NCI-H146 (cell line): ENCODE results near the gene GRK6.

ENCODE experiments used
- DNase-seq: peaks from one replicate; lab custom pipeline; 2025; lab: John Stamatoyannopoulos, UW

GRK6 gene

DNA sequence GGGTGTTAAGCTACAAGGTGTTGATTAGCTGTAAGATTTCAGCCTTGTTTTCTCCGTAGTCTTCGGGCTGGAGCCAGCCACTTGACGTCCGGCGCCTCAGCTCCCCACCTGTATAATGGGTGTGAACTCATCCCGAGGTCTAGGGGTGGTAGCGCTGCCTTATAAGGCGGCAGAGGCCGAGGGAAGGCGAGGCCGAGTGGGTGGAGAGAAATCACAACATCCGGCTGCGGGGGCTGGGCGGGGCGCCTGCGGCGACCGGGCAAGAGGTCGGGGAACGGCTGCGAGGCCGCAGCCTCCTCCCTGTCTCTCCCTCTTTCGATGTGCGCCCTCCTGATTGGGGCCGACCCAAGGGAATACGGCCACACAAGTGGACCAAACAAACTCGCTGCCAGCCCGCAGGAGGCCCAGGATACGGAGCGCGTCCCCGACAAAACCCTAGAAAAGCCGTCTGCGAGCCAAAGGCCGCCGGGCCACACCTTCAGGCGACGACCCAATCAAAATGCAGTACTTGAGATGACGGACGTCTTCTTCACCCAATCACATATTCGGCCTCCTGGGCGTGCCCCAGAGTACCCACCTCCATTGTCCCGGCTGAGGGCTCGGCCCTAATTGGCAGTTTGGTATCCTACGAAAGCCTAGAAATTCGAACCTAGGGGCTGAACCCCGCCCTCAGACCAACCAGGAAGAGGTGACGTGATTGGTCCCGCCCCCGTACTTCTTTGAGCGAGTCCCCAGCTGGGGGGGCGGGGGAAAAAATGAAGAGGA, 493 bp upstream of the GRK6 start:
- DNase-seq, result peak; percentile 100

DNA sequence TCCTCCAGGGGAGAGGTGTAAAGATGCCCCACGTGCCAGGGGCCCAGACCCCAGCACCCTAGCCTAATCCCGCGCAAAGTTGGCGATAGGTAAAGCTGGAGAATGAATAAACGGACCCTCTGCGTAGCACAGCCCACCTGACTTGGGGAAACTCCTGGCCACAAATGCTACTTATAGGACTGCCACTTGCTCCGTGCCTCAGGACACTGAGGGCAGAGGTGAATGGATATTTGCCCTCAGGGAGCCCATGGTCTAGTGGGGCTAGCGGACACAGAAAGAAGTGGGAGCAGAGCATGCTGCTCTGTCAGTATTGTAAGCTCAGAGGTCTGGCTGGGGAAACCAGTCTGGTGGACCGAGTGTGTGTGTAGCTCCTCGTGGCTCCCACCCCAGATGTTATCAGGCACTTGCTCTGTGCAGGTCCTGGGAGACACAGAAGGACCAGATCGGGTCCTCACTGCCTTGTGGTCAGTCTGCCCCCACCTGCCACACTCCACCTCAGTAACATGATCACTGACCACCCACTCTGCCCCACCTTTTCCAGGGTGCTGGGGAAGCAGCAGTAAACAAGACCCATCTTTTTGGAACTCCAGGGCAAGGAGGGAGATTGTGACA, 841 bp downstream of the GRK6 start:
- DNase-seq, result no peak

DNA sequence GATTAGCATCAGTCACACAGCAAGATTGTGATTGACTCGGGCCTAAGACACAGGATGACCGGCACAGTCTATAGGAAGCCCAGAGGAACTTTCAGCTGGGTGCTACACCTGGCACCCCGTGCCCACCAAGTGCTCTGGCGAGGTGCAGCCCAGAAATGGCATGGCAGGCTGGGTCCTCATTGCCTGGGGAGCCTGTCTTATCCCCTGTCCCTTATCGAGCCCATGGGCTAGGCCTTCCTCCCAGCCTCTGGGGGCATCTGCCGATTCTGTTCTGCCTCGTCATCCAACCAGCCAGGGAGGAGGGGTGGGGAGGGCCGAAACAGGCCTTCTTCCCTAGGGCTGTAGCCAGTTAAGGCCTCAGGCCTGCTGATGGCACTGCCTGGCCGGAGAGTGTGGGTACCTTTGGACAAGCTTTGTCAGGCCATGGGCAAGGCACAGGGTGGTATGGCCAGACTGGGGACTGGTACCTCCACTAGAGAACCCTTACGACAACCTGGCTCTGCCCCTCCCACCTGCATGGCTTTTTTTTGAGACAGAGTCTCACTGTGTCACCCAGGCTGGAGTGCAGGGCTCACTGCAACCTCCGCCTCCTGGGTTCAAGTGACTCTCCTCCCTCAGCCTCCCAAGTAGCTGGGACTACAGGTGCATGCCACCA, 1.6 kb downstream of the GRK6 start:
- DNase-seq, result no peak

DNA sequence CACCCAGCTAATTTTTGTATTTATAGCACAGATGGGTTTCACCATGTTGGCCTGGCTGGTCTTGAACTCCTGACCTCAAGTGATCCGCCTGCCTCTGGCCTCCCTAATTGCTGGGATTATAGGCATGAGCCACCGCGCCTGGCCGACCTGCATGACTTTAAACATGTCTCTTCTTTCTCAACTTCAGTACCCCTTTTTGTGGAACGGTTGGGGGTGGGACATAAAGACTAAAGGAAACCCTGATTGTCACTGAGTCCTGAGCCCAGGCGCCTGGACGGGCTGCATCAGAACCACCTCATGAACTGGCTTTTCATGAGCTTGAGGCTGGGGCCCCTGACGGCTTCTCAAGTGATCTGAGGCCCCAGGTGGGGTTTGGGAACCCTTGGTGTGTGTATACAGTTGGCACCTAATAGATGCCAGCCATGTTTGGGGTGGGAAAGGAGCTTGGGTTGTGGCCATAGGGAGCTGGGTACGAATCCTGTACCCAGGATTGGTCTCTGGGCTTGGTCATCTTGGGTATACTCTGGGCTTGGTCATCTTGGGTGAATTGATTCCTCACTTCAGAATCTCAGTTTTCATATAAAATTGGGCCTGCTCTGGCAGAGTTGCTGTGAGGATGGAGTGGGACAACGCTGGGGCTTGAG, 2.2 kb downstream of the GRK6 start:
- DNase-seq, result no peak

DNA sequence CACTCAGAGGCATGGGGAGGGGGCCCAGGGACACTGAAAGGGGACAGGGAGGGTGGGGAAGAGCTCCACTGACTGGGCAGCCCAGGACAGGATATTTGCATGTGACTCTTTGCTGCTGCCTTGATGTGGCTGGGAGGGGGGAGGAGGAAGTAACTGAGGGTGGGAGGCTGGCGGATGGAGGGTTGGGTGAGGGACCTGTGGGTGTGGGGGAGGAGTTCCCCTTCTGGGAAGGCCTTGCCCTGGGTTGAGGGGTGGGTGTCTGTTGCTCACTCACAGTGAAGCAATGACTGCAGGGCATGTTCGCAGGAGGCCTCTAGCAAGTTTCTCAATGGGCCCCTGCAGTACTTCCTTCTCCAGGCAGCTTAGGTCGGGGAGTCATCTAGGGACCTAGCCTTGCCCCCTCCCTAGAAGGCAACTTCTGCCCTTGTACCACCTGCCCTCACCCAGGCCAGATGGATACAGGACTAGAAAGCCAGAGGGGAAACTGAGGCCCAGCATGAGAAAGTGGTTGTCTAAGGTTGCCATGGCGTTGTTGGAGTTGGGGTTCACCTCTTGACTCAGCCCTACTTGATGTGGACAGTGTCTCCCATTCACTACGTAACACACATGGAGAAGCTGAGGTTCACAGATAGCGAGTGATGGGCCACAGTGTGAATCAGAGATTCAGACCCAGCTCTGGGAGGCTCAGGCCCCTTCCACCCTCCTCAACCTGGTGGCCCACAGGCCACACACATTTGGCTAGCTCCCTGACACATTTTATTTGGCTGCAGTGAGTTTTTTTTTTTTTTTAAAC, 3.0 kb downstream of the GRK6 start:
- DNase-seq, result no peak

DNA sequence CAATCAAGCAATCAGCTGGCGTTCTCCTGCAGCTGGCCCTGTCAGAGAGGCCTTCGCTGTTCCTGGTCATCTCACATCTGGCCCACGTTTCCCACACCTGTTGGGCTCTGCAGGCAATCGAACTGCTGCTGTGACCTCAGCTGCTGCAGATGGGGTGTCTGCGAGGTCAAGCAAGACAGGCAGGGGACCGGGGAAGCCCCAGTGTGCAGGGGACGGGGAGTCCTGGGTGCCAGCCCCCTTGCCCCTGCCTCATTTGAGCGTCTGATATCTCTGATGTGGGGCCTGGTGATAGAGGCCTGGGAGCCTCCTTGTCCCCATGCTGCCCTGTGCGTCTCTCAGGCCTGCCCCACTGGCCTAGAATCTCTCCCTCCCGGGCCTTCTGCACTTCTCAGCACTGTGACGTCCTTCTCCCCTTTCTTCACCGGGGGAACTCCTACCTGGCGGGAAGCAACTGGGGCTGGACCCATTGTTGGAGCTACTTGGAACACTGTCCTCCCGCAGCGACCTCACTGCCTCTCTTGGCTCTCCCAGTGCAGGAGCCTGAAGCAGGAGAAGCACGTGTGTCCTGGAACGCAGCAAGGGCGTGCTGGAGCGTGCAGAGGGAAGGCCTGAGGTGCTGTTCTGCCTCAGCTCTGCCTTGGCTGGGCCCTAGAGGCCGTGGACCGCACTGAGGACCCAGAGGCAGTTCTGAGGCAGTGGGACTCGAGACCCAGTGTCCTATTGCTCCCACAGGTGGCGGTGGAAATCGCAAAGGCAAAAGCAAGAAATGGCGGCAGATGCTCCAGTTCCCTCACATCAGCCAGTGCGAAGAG, 3.9 kb downstream of the GRK6 start:
- DNase-seq, result no peak

DNA sequence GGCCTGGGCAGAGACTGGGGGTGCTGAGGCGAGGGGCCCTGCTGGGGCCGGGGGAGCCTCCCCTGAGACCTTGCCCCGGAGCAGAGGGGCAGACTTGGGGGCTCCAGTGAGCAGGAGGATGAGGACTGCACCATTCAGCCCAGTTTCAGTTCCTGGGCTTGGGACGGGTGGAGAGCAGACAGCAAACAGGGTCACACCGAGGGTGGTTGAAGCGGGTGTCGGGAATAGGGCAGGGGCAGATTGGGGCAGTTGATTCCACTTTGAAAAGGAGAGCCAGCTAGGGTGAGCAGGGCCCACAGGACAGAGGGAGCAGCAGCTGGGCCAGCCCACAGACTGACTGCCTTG, 4.5 kb downstream of the GRK6 start:
- no peak for DNase-seq

DNA sequence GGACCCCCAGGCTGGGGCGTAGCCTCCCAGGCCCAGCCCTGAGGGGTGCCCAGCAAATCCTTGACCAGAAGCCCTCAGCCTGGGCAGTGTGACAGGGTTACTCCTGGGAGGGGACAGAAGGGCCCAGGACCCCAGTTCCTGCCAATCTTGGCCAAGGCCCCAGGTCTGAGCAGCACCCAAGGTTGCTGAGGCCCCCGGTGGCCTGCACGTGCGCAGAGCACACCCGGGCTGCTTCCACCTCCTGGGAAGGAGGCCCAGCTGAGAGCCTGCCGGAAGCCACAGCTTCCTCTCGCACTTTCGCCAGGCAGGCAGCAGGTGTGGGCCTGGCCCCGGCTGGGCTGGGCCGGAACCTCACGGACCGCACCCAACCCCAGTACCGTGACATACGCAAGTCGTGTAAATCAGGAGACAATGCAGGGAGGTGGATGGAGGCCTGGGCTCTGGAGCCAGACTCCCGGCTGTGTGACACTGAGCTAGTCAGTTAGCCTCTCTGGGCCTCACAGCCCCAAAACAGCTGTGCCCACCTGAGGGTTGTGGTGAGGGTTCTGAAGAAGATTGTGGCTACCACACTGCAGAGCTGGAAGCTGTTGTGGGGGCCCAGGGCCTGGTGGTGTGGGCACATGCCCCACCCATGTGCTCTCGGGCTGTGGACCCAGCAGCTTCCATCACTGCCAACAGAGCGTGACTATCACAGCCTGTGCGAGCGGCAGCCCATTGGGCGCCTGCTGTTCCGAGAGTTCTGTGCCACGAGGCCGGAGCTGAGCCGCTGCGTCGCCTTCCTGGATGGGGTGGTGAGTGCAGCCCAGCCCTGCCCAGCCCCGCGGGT, 5.1 kb downstream of the GRK6 start:
- no peak for DNase-seq

DNA sequence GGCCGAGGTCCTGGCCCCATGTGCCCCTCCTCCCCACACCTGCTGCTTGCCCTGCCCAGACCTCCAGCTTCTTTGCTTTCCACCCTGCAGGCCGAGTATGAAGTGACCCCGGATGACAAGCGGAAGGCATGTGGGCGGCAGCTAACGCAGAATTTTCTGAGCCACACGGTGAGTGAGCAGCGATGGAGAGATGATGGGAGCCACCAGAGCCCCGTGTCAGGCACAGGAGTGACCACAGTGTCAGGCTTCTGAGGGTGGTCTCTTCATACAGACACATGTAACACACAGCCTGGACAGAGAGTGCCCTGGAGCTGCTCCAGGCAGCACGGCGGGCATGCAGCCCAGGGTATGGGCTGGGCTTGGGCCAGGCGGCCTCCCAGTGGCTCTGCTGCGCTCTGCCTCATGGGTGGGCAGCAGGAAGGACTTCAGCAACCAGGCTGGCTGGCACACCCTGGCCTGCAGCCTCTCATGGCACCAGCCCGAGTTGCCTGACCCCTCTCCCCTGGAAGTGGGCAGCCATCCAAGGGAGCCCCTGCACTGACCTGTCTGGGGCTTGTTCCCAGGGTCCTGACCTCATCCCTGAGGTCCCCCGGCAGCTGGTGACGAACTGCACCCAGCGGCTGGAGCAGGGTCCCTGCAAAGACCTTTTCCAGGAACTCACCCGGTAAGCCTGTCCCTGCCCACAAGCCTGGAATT, 5.8 kb downstream of the GRK6 start:
- DNase-seq, result no peak

DNA sequence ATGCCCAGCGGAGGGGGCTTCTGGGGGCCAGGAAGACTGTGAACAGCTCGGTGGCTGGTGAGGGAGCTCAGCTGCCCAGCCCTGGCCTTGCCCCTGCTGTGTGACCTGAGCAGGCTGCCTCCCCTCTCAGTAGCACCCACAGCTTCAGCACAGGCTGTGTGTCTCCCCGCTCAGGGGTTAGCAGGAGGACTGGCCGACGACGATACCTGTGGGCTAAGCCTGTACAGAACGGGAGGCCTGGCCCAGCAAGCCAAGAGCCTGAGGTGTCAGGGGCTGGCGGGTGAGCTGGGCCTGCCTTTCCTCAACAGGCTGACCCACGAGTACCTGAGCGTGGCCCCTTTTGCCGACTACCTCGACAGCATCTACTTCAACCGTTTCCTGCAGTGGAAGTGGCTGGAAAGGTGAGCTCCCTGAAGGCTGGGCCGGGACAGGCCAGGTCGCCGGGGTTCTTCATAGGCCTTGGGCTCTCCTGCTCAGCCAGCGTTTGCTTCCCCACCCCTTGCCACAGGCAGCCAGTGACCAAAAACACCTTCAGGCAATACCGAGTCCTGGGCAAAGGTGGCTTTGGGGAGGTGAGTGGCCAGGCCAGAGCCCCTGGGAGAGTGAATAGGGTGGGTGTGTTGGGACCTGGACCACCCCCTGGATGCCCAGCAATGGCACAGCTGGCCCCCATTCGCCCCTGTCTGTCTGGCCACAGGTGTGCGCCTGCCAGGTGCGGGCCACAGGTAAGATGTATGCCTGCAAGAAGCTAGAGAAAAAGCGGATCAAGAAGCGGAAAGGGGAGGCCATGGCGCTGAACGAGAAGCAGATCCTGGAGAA, 6.6 kb downstream of the GRK6 start:
- no peak for DNase-seq

DNA sequence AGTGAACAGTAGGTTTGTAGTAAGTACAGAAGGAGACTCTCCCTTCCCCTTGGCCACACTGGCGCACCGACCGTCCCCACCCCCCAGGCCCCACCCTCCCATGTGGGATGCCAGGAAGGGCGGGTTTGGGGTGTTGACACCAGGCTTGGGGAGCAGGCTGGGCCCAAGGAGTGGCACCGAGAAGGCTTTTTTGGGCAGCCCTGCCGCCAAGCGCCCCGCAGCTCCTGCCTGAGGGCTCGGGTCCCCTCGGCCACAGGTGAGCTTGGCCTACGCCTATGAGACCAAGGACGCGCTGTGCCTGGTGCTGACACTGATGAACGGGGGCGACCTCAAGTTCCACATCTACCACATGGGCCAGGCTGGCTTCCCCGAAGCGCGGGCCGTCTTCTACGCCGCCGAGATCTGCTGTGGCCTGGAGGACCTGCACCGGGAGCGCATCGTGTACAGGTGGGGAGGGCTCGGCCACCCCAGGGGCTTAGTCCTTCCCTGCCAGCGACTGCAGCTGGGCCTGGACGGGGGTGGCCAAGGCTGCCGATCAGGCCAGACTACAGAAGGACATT, 7.3 kb downstream of the GRK6 start:
- no peak for DNase-seq

DNA sequence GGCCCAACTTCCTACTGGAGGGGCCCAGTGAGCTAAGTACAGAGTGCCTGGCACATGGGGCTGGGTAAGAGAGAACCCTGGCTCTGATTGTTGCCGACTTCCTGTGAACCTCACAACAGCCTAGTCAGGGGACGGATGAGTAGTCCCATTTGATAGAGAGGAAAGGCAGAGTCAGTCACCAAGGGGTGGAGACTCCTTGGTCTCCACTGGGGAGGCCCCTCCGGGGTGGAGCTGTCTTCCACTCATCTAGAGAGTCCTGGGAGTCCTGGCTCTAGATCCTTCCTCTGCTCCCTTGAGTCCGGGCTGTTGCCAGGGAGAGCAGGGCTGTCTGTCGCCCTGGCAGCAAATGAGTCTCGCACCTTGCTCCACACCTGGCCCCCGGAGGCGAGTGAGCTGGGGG, 8.0 kb downstream of the GRK6 start:
- DNase-seq, result no peak

DNA sequence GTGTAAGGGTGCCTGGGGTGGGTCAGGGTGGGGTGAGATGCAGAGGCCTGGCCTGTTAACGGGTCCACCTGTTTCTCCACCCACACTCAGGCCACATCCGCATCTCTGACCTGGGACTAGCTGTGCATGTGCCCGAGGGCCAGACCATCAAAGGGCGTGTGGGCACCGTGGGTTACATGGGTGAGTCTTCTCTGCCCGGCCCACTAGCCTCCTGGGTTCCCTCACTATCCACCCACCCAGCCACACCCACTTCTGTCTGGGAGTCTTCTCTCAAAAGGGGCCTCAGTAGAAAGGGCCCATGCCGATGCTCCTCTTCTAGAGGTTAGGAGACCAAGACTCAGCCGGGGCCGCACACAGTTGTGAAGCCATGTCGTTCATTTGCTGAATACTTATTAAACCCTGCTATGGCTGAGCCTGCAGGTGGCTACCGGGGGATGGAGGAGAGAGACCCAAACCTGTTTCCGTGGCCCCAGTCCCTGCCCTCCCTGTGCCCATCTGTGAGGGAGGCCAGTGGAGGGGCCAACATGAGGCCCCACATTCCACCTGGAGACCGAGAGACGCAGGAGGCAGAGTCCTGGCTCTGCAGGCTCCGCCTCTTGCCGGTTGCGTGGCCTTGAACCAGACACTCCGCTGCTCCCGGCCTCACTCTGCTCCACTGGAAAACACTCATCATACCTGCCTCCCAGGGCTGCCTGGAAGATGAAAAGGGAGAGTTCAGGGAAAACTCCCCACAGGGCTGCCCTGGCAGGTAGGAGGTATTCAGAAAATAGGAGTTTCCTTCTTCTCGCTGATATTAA, 8.7 kb downstream of the GRK6 start:
- no peak for DNase-seq

DNA sequence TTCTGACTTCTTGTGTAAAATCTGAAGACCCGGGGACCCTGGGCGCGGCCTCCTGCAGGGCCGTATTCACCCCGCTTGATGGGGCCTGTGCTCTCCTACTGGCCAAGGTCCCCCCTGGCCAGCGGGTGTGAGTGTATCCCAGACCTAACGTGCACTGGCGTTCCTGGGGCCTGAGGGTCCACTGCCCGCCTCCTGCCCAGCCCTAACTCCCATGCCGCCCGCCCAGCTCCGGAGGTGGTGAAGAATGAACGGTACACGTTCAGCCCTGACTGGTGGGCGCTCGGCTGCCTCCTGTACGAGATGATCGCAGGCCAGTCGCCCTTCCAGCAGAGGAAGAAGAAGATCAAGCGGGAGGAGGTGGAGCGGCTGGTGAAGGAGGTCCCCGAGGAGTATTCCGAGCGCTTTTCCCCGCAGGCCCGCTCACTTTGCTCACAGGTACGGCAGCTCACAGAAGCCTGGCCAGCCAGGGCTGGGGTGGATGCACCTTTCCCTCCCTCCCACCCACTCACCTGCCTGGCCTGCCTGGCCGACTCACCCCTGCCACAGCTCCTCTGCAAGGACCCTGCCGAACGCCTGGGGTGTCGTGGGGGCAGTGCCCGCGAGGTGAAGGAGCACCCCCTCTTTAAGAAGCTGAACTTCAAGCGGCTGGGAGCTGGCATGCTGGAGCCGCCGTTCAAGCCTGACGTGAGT, 9.5 kb downstream of the GRK6 start:
- no peak for DNase-seq

DNA sequence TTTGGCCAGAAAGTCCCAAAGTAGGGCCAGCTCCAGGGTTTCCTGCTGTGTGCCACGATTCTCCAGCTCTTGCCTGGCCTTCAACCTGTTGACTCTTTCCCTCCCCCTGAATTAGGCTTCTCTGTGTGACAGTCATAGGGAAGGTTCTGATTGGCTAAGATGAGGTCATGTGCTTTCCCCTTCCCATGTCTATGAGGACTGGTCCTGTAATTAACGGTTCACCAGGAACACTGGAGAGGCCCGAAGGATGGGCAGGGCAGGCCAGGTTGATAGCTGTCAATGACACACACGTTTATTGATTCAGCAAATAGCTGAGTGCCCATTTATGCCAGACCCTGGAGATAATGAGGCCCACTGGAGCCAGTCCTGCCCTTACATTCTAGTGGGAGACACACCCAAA, 11.1 kb downstream of the GRK6 start:
- peak; percentile 10 for DNase-seq

DNA sequence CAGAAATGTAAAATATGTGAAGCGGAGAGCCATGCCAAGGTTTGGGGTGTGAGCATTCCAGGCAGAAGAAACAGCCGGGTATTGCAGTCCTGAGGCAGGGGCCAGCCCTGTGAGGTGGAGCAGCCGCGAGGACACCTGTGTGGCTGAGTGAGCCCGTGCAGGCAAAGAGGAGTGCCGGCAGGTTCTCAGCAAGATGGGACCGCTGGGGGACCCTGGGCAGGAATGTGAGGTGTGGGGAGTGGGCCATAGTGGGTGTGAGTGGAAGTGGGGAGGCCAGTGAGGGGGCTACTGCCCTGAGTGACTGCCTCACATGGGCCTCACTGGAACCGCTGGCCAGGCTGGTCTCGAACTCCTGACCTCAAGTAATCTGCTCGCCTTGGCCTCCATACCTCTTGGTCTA, 12.0 kb downstream of the GRK6 start:
- DNase-seq, result no peak

DNA sequence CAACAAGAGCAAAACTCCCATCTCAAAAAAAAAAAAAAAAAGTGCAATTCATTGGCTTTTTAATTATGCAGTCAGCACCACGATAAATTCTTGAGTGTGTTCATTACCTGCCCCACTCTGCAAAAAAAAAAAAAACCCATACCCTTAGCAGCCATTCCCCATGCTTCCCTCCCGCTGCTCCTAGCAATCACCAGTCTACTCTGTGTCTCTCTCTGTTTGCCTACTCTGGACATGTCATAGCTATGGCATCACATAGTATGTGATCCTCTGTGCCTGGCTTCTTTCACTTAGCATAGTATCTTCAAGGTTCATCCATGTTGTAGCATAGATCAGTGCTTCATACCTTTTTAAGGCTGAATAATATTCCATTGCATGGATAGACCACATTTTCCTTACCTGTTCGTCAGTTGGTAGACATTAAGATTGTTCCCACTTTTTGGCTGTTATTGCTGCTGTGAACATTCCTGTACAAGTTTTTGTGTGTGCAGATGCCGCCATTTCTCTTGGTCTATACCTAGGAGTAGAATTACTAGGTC, 13.1 kb downstream of the GRK6 start:
- DNase-seq, result no peak
